Measurements from ENCODE around the gene THADA.

The THADA gene

DNA sequence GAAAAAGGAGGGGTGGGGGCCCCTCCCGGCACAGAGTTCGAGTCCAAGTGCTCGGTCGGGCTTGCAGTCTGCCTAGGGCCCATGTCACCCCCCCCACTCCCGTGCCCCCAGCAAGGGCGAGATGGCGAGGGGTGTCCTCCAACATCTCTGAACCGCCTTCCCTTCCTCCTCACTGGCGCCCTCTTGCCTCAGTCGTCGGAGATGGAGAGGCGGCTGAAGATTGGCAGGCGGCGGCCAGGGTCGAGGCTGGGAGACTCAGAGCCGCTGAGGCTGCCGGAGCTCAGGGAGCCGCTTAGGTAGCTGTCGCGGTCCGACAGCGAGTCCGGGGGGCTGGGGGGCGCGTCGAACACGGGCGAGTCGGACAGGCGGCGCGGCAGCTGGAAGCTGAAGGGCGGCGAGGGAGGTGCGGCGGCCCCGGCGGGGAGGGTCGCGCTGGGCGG is 371.7 kb downstream of the THADA start:
- peak; percentile 61 for DNase-seq (ENCODE audit: low spot score)

DNA sequence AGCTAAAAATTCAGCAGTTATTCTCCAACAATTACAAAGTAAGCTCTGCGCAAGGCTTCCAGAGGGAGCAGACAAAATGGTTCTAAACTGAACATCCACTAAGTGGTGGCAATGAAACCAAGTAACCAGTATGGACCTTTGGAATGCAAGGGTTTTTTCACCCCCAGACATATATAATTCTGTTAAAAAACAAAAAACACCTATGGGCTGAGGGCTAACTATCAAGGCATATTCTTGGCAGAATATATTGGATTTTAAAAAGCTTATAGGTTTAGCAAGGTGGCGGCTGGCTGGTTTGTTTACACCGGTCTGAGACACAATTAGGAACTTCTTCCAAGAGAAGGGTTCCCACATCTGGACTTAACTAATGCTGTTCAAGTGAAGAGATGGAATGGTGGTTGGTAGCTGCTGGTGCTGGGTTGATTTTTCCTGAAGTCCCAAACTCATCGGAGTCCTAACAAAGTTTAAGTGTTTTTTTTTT is 372.3 kb downstream of the THADA start:
- no peak for DNase-seq (ENCODE audit: low spot score)

- no peak for DNase-seq (ENCODE audit: low spot score)
Observed at GRCh38 chr2:43222475-43223309, 373.1 kb downstream of the THADA start.

DNA sequence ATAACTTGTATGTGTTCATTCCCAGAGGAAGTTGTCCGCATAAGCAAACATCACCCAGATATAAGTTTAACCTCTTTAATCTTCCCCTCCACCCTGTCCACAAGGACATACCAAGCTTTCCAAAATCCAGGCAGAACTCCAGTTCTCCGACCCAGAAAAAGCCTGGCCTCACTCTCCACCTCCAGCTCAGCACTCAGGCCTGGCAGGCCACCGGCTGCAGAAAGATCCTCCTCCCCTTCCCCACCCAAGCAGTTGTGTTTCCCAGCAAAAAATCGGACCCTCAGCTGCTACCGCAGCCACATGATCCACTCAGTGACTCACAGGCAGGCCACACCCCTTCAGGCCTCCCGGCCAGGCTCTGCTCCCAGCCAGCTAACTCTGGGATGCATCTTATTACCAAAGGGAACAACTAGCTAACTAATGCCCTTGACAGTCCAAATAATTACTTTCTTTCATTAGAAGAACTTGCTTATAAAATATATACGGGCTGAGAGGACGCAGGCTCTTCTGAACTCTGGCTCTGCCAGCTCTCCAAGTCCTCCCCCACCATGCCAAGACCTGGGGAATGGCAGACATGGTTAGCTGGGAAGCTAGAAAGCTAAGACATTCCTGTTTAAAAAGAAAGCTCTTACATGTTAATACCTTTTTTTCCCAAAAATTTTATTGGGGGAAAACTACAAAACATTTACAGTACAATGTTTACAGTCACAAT is 373.9 kb downstream of the THADA start:
- DNase-seq (ENCODE audit: low spot score) = no peak

- DNase-seq (ENCODE audit: low spot score) = no peak
Observed at GRCh38 chr2:43221124-43221762, 374.6 kb downstream of the THADA start.

GRCh38 chr2:43220760-43221123 is 375.1 kb downstream of the THADA start:
- DNase-seq (ENCODE audit: low spot score) = no peak

DNA sequence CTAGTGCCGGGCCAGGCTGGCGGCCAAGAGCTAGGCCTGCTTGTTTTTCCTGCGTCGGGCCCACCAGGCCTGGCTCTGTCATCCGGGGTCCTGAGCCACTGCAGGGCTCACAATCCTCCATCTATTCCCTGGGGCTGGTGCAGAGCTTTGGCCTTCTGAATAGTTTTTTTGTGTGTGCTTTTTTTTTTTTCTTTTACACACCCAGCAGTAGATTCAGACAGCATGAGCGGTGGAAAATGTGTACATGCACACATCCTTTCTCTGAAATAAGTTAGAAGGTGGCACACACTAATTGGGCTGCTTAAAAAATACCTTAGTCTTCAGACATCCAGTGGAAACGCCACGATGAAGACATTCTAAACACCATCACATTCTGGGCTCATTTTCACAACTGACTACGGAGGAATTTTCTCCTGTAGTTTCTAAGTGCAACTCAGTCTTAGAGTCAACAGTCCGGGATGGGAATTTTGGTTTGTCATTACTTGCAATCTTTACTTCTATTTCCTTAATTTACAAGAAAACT is 375.5 kb downstream of the THADA start:
- no peak for DNase-seq (ENCODE audit: low spot score)

GRCh38 chr2:43219383-43220228 is 376.2 kb downstream of the THADA start:
- peak; percentile 71 for DNase-seq (ENCODE audit: low spot score)

DNA sequence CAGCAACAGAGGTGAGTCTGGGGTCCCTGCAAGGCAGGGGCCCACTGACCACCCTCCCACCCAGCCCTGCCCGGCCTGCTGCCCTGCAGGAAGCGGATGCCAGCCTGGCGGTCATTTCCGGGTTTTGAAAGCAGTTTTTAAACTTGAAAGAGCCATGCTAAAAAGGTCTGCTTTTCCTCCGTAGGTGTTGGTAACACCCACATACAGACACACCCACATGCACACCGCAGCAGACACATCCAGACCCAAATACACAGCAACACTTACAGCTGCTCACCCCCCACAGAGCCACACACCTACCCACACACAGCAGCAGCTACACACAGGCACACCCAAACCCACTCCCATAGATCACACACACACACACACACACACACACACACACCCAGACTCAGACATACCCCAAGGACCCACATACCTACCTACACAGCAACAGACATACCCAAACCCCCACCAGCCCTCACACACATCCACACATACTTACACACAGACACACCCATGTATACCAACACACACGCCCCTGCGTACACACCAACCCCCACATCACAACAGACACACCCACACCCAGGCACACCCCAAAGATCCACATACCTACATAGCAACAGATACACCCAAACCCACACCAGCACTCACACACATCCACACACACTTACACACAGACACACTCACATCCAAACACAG is 377.0 kb downstream of the THADA start:
- DNase-seq (ENCODE audit: low spot score) = peak; percentile 77

- no peak for DNase-seq (ENCODE audit: low spot score)
Observed at GRCh38 chr2:43218155-43218701, 377.6 kb downstream of the THADA start.

DNA sequence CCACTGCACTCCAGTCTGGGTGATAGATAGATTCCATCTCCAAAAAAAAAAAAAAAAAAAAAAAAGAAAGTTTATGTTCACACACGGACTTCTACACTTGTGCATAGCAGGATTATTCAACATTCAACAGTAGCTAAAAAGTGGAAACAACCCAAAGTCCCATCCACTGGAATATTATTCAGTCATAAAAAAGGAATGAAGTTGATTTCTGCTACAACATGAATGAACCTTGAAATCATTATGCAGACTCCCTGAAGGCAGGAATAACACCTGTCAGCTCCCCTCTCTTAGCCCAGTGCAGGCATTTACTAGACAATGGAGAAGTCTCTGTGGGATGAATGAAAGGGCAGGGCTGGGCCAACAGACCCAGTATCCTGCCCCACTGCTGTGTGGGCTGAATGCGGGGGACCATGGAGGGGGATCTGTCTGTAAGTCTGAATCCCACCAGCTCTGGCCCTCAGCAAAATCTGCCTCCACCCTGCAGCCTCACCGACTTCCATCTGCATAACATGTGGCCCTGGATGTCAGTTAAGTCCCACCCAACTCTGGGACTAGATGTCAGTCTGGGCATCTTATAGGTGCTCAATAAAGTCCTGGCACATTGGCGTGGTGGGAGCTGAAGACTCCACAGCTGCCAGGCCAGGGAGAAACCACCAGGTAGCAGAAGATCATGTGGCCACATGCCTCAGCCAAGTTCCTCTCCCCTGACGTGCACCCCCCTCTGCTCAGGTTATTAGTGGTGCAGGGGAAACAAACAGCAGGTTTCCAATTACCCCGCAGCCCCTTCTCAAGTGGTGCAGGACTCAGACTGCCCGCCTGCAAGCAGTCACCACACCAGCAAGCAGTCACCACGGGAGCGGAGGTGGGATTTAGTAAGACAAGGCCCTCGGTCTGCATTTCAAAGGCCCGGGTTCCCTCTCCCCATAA is 378.3 kb downstream of the THADA start:
- DNase-seq (ENCODE audit: low spot score) = no peak

GRCh38 chr2:43216629-43217028 is 379.2 kb downstream of the THADA start:
- no peak for DNase-seq (ENCODE audit: low spot score)

DNA sequence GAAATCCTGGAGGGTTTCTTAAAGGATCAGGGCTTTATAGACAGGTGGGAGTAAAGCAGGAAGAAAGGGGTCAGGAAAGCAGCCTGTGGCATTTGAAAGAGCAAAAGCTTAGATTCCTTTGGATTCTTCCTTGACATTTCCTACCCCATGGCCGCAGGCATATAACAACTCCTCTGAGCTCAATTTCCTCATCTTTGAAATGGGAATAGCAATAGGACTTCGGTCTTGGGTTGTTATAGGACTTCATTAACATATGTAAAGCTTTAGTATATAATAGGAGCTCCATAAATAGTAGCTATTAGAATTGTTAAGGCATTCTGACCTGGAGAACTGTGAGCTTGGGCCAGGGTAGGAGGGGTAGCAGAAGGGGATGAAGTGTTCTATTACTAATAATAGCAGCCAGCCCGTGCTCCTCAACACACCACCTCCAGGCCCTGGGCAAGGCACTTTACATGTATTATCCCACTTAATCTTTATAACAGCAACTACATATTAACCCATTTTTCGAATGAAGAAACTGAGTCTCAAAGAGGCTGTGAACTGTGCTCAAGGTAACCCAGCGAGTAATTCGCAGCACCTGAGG is 380.1 kb downstream of the THADA start:
- no peak for DNase-seq (ENCODE audit: low spot score)

DNA sequence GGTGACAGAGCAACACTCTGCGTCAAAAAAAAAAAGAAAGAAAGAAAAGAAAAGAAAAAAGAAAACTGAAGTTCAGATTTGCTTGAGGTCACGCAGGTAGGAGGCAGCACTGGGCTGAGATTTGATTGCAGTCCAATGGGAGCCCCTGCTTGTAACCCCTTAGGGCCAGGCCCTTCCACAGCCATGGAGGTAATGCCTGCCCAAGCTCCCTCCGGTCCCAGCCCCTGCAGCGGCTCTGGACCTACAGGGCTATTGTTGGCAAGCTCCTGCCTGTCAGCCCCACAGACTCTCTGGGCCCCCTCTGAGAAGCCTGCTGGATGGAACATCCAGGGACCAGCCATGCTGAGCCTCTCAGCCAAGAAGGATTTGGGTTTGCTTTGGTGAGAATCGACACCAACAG is 381.6 kb downstream of the THADA start:
- no peak for DNase-seq (ENCODE audit: low spot score)

DNA sequence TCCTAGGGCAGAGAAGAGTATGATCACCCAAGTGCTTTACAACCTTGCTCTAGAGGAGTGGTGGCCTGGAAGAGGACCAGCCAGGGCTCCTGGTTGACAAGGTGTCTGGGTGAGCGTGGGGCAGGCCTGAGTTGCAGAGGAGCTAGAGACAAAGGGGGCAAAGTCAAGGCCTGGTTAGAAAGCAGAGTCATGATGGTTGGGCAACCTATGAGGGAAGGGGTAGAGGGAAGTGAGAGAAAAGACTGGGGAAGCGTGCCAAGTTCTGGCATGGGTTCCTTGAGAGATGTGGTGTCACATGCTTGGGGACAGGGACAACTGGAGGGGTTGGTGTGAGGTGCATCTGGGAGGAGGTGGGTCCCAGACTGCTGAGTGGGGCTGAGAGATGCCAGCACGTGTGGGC is 382.9 kb downstream of the THADA start:
- no peak for DNase-seq (ENCODE audit: low spot score)

DNA sequence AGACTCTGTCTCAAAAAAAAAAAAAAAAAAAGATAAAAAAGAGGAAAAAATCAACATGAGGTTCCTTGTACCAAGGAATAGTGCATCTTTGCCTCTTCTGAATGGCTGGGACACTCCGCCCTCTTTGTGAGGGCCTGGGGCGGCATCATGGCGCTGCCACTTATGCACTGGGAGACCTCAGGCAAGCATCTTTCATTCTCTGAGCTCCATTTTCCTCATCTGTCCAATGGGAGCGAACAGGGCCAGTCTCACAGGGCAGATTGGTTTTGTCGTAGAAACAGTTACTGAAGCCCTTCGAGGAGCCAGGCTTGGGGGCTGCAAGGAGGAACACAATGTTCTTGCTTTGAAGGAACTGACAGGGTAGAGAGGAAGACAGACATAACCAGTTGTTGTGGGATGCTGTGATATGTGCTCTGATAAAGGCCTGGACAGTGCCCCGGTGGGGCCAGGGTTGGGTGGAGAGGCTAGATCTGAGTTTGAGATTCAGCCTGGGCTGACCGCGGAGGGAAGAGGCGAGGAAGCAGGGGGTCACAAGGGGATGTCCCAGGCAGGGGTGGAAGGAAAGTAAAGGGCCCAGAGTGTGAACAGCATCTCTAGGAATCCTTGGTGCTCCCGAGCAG is 383.5 kb downstream of the THADA start:
- DNase-seq (ENCODE audit: low spot score) = no peak

DNA sequence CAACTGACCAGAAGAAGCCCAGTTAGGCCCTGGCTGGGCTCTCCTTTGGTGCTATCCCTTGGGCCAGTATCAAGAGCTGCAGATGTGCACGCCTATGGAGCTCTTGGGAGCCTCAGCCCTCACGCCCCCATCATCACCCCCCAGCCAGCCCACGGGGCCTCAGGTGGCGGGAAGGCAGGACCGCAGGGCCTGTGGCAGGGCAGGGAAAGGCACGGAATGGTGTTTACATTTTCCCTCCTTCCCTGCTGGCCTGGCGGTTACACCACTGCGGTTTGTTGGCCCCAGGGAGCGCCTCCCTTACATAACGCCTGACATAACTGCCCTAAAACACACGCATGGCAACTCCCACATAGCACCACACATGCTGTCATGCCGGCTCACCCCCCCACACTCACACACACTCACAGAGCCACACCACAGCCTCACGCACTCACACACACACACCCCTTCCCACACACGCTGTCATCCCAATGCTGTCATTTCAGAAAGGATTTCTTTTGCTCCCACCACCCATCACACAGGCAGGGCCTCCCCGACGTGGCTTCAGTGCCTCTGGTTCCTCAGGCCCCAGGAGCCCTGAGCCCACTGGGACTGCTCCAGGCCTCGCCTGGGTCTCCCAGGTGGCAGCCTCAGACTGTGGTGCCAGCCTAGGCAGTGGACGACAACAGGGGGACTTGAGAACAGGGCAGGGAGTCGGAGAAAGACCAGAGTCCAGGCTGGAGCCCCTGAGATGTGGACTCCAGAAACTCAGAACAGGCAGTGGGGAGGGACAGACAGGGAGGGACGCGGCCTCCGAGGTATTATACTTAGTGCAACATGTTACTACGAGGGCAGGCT is 385.2 kb downstream of the THADA start:
- DNase-seq (ENCODE audit: low spot score) = no peak

GRCh38 chr2:43210125-43210466 is 385.7 kb downstream of the THADA start:
- DNase-seq (ENCODE audit: low spot score) = no peak
